Endothelial cell of umbilical vein (primary cell): ENCODE measurements around the gene PTCHD1.

Experiments
- EZH2 ChIP-seq: IDR thresholded peaks from 2 replicates; pipeline ENCODE4 v1.6.1; 2012; ENCODE audit warnings: borderline replicate concordance, low read depth, mild to moderate bottlenecking, moderate library complexity, low read length, inconsistent platforms; ENCODE audit not compliant: severe bottlenecking
- FOS ChIP-seq: IDR thresholded peaks from 2 replicates; pipeline ENCODE4 v1.6.1; 2011; ENCODE audit warnings: mild to moderate bottlenecking, low read length, moderate library complexity, borderline replicate concordance; ENCODE audit not compliant: insufficient read depth
- GATA2 ChIP-seq: IDR thresholded peaks from 2 replicates; pipeline ENCODE4 v1.7.0; 2011; ENCODE audit warnings: low read depth, mild to moderate bottlenecking, moderate library complexity, mixed read lengths, low read length; ENCODE audit not compliant: insufficient read length, insufficient read depth
- JUN ChIP-seq: IDR thresholded peaks from 2 replicates; pipeline ENCODE4 v1.6.1; 2011; ENCODE audit warnings: borderline replicate concordance, low read depth; ENCODE audit not compliant: insufficient read length, insufficient read depth
- MYC ChIP-seq: IDR thresholded peaks from one replicate; pipeline ENCODE4 v1.6.1; 2011; ENCODE audit warnings: mild to moderate bottlenecking, low read depth, low read length
- POLR2A ChIP-seq: IDR thresholded peaks from 2 replicates; pipeline ENCODE4 v1.6.1; 2012; ENCODE audit warnings: low read depth, mild to moderate bottlenecking, control low read depth, low read length
- POLR2AphosphoS5 ChIP-seq: IDR thresholded peaks from 2 replicates; pipeline ENCODE4 v1.6.1; 2012; ENCODE audit warnings: low read depth, mild to moderate bottlenecking, control low read depth, low read length, moderate library complexity; ENCODE audit not compliant: insufficient read depth
- TF ChIP-seq, protein P1 (sequence below), 2 donors: IDR thresholded peaks; 1 replicate in 1 of 2; 2 replicates in 1 of 2; pipeline ENCODE4 v1.5.1; 2011; ENCODE audit warnings: low read length in 2 of 2, mild to moderate bottlenecking in 2 of 2, moderate library complexity in 2 of 2, control low read depth in 1 of 2, inconsistent platforms in 1 of 2, low read depth in 1 of 2; ENCODE audit not compliant: insufficient read depth in 1 of 2; ENCODE audit errors: extremely low read depth in 1 of 2
- TF ChIP-seq, protein P2 (sequence below): IDR thresholded peaks from 2 replicates; pipeline ENCODE4 v1.6.1; 2011; ENCODE audit not compliant: insufficient read depth, insufficient read length

DNA sequence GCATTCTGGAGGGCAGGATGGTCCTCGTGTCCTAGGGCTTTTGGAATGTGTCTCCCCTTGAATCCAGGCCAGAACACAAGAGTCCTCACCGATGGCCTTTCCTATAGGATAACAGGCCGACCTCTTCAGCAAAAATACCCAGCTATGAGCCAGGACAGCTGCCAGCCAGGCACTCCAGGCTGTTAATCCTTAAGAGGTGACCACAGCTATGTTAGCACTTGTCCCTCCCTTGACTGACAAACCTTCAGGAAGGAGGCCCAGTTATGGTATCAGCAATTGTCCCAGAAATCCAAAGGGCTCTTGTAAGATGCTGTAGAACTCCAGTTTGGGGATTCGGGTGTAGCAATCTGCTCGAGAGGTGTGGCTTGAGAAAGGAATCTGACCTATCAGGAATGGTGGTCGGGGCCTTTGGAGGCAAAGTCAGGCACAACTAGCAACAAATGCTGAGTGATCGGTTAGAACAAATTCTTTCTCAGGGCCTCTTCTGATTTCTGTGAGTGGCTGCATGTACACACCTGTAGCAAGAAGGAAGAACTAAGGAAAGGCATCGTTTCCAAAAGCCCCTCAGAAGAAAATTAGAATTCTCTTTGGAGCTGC lies 54.6 kb downstream of the PTCHD1 start:
- TF ChIP-seq, protein P1, sequence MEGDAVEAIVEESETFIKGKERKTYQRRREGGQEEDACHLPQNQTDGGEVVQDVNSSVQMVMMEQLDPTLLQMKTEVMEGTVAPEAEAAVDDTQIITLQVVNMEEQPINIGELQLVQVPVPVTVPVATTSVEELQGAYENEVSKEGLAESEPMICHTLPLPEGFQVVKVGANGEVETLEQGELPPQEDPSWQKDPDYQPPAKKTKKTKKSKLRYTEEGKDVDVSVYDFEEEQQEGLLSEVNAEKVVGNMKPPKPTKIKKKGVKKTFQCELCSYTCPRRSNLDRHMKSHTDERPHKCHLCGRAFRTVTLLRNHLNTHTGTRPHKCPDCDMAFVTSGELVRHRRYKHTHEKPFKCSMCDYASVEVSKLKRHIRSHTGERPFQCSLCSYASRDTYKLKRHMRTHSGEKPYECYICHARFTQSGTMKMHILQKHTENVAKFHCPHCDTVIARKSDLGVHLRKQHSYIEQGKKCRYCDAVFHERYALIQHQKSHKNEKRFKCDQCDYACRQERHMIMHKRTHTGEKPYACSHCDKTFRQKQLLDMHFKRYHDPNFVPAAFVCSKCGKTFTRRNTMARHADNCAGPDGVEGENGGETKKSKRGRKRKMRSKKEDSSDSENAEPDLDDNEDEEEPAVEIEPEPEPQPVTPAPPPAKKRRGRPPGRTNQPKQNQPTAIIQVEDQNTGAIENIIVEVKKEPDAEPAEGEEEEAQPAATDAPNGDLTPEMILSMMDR (IDR thresholded peaks at IDR 0.05; ENCODE audit: extremely low read depth in 1 of 2, insufficient read depth in 1 of 2, low read depth in 1 of 2, low read length in 2 of 2), result no peak
- no peak for TF ChIP-seq POLR2A
- TF ChIP-seq JUN, result no peak
- TF ChIP-seq EZH2, result no peak
- TF ChIP-seq, protein P2, sequence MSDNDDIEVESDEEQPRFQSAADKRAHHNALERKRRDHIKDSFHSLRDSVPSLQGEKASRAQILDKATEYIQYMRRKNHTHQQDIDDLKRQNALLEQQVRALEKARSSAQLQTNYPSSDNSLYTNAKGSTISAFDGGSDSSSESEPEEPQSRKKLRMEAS, result no peak
- TF ChIP-seq MYC, result no peak
- TF ChIP-seq POLR2AphosphoS5, result no peak
- TF ChIP-seq FOS, result no peak
- no peak for TF ChIP-seq GATA2
